ENCODE results near the gene GUCY1B1.
"Not testable (repeated sequence)": the region's sequence is repeated elsewhere in the genome, so short reads cannot be mapped to it uniquely, and the experiment has no call there.

GUCY1B1 gene

DNA sequence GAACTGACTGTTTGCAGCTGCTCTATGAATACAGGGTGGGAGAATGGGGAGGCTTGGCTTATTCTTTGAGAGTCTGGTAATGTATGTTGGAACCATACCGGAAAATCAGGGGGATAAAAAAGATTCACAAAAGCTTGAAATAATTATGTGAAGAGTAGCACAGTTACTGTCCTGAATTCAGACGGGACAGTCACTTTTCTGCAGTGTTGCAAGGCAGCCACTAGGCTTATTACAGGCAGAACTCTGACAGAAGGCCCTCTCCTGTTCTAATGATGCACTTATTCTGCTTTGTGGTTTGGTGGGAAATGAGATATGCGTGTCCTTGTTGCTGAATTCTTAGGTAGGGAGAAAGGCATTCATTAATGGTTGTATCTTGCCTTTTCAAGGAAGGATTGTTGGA lies 37.2 kb downstream of the GUCY1B1 start:
- no peak for DNase-seq

DNA sequence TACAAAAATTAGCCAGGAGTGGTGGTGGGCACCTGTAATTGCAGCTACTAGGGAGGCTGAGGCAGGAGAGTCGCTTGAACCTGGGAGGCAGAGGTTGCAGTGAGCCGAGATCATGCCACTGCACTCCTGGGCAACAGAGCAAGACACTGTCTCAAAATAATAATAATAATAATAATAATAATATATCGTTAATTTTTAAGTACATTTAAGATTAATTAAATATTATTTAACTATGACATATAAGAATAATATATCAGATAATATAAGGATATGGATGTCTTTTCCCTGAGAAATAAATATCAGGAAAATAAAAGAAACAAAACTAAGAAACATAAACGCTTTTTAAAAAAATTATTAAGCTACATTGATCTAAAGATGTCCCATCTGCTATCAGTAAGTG lies 38.8 kb downstream of the GUCY1B1 start:
- not testable (repeated sequence) for DNase-seq

DNA sequence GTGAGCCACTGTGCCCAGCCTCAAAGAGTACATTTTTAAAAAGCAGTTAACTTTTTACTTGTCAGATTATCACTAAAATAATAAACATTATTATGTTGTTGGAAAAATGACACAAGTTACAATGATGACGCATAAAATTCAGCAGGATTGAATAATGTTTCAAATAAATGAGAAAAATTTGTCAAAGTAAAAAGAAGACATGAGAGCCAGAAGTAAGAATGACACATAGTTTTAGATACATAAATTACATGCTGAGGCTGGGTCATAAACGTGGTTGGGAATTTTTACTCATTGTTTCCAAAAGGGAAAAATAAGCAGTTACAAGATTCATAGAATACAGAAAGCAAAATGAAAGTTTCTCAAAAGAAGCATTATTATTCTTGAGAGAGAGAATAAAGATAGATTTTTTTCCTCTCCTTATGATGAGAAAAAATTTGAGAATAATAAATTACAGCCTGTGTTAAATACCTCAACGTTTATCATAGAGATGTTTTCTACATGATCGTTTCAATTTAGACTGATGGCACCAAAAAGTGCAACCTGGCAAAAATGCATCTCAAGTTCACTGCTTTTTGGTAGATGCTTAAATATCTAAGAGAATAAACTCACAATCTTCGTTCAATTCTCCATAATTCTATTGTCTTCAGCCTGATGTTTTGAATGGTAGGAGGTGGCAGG lies 40.4 kb downstream of the GUCY1B1 start:
- no peak for DNase-seq

DNA sequence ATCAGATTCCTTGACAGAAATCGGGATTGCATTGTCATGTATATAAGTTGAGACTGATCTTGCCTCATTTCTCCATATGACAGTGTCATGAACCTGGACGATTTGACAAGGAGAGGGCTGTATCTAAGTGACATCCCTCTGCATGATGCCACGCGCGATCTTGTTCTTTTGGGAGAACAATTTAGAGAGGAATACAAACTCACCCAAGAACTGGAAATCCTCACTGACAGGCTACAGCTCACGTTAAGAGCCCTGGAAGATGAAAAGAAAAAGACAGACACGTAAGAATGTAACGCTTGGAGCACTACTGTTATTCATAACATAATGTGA lies 40.9 kb downstream of the GUCY1B1 start:
- no peak for DNase-seq

DNA sequence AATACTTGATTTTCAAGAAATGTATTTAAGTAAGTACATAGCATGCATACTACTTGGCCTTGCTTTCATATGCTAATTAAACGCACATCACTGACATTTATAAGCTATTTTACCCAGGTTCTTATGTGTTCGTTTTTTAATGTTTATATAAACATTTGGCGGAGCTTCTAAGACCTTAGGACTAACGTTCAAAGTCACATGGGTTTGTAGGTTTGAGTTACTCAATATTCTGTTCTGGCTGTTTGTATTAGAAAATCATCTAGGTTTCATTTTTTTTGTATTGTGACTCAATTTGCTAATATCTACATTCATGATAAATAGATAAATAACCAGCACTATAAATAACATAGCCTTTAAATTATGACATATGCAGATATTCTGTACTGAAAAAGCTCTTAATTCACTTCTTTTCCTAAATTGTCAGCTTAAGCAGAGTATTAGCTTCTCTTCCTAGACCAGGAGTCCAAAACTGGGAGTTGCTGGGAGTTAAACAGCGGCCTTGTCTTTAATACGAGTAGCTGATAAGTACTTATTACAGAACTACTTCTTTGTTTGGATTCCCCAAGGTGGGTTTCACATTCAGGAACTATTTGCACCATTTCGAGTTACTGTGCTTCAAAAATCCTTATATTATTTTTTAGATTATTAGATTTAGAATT lies 42.0 kb downstream of the GUCY1B1 start:
- no peak for DNase-seq

DNA sequence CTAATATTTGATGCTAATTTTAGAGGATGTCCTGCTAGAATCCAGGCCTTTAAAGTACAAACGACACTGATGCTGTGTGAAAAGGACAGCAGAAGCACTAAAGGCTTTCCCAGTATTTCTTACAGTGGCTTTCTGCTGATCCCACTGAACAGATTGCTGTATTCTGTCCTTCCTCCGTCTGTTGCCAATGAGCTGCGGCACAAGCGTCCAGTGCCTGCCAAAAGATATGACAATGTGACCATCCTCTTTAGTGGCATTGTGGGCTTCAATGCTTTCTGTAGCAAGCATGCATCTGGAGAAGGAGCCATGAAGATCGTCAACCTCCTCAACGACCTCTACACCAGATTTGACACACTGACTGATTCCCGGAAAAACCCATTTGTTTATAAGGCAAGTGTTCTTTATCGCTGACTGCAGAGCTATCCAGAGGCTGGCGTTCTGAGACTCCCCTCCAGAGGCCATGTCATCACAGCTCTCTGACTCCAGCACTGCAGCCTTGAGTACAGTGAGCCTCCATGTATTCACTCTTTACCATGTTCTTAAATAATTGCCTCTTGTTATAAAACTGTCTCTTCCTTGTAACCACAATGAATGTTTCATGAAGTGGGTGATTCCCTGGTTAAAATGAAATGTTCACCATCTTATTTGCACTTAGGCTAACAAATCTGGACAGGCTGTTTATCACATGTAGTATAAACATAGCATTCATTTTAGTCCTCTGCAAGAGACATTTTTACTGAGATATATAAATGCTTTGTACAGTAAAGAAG lies 43.6 kb downstream of the GUCY1B1 start:
- no peak for DNase-seq

DNA sequence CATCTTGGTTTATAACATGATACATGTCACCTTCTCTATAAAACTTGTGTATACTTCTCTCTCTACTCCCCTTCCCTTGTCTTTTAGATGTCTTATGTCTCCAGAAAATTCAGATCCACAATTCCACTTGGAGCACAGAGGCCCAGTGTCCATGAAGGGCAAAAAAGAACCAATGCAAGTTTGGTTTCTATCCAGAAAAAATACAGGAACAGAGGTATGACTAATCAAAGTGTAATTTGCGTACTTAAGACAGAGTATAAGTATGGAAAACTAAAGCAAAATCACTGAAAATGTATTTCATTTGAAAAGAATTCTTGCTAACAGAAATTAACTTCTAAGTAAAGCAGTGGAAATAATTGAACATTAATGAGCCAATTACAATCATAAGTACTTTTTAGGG lies 46.2 kb downstream of the GUCY1B1 start:
- no peak for DNase-seq

DNA sequence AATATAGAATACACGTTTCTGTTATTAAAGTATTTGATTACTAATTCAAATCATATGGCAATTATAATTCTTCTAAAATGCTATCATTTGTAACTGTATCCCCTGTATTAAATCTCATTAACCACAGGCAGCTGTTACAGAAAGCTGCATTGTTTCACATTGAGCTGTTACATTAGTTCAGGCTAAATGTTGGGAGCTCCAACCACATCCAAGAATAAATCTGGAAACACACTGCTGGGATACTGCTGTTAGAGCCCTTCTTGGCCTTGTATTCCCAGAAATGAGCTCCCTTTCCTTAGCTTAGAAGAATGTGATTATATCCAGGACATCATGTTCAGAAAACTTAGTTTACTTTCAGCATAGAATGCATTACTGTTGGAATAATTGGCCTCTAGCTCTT lies 48.2 kb downstream of the GUCY1B1 start:
- DNase-seq, result no peak

DNA sequence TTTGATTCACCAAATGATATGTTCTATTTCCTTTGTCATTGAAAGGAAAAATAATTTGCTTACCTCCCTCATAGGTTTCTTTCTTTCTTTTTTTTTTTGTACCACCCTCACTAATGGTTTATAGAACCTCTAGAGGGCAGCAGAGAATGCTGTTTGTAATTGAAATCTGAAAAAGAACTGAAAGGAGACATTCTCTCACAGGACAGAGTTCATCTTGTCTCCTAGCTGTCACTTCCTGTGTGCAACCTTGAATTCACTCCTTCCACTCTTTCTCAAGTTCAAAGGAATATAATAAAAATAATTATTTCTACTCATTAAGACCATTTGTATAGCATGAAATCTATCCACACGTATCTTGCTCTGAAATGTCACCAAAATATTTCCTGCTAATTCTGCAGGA lies 51.0 kb downstream of the GUCY1B1 start:
- DNase-seq, result peak; percentile 26

DNA sequence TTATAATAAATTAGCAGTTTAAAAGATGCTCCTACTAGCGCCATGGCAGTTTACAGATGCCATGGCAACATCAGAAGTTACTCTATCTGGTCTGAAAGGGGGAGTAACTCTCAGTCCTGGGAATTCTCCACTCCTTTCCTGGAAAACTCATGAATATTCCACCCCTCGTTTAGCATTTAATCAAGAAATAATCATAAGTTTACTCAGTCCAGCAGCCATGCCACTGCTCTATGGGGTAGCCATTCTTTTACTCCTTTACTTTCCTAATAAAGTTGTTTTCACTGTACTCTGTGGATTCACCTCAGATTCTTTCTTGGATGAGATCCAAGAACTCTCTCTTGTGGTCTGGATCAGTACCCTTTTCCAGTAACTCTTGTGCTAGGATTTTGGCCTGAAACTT lies 52.3 kb downstream of the GUCY1B1 start:
- DNase-seq, result no peak

DNA sequence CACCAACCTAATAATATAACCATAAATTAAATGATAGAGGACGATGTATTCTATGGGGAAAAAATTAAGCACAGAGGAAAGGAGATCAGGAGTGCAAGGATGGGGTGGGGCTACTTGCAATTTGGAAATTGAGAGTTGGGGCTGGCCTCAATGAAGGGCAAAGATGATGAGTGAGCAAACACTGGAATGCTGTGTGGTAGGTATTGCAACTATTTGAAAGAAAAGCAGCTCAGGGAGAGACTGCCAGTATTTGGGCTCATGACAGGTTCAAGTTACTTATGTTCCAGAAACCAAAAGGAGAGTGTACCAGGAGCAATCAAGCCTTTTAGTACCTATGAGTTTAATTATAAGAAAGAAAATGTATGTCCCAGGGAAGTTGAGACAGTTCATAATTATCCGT lies 59.8 kb downstream of the GUCY1B1 start:
- DNase-seq, result no peak

DNA sequence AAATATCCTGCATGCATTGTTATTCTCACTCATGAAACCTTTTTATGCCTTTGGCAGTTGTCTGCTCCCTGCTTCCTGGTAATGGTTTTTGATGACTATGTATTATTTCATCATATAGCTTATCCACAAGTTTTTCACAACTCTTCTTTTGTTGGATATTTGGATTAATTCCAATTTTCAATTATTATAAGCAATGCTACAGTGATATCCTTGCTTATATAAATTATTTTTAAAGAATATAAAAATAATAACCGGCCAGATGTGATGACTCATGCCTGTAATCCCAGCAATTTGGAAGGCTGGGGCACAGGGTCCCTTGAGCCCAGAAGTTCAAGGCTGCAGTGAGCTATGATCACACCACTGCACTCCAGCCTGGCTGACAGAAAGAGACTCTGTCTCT lies 60.2 kb downstream of the GUCY1B1 start:
- no peak for DNase-seq

DNA sequence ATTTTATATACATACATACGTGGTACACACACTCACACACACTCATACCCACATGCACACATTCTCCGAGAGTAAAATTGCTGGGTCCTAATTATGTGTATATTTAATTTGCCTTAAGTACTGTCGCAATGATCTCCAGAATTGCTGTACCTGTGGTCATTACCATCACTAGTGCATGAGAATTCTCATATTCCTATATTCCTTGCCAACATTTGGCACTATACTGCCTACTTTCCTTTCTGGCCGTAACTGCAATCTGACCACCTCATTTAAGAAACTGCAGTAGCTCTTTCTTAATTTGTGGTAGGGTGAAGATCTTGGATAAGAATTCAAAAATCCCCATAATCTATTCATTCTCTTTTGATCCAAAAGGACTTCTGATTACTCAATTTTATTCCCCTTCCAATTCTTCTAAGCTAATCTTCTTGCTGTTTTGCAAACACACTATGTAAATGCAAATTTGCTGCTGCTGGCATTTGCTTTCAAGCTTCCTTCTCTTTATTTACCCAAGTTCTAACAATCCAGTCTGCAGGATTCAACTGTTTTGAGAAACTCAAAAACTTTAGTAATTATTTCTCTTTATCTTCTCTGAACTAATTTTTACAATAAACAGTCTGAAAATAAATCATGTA lies 62.2 kb downstream of the GUCY1B1 start:
- no peak for DNase-seq

DNA sequence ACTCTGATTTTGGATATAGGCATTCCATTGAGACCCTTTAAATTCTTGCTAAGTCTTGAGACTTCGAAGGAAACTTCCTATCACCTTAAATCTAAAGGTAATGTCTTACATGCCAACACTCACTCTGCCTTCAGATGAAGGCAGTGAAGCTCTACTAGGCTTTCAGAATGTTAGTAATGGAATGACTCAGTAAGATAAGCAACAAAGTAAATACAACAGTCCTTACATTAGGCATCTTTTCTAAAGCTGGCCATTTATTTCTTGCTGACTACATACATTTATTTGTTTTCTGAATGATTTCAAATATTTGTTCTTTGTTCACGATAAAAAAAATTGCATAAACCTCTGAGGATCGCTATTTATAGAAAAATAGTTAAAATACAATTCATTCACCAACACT lies 63.8 kb downstream of the GUCY1B1 start:
- DNase-seq, result no peak

DNA sequence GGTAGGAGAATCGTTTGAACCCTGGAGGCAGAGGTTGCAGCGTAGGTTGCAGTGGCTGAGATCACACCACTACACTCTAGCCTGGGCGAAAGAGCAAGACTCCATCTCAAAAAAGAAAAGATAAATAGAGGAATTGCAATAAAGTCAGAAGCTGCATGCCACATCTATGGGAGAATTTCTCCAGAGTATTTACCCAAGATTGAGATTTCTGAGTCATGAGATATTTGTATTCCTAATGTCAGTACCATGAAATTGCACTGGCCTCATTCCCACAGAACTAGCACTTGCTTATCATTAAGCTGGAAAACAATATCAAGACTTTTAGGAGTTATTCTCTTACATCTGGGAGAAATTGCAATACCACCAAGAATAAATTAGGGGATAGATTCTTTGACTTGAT lies 69.8 kb downstream of the GUCY1B1 start:
- DNase-seq, result no peak

DNA sequence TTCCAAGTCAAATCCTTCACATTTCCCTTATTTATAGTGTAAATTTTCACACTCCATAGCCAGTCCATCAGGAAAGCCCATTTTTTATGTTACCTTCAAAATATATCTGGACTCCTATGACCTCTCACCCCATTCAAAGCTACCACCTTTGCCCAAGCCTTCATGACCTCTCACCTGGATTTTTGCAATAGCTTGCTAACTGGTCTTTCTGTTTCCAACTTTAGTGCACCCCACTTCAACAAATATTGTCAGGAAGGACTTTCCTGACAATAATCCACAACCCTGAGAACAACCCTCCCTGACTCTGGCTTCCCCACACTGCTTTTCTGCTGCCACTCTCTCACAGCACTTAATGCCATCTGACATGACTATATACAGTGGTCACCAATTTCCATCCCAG lies 73.8 kb downstream of the GUCY1B1 start:
- no peak for DNase-seq

DNA sequence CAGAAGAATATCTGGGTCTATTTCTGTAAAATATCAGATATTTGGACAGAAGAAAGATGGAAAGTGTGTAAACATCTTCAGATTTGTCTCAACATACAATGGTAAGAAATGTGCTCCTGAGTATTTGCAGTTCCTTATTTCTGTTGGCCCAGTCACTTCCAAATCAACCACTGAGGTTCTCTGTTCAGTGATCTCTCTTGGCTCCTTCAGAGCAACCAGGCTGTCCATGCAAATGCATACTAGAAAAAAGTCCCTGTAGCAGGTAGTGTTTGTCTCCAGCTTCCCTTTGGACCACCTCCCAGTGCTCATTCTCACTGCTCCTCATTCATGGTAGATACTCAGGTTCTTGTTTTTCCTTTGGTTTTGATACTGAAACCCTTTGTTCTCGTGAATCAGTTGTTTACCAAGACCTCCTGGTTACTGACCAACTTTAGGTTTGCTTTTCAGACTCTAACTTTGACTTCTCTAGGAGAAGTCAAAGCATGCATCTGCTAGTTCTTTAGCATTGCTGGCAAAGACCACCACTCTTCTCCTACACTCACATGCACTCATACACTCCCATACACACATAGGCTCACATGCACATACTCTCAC lies 78.5 kb downstream of the GUCY1B1 start:
- DNase-seq, result no peak

DNA sequence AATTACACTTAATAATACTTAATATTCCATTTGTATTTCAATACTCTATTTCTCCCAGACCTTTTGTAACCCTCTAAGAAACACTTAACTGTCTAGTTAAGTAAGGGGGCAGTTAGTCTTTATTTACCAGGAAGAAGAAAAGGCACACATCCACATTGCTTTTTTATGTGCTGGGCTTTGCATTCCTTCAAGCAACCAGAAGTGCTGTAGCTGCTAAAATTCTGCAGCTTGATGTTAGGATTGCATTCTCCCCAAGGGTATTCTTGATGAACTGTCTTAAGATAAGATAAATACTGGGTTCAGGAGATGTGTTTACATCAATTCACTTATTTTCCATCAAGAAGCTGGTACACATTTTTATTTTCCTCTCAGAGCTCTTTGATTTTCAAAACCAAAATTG lies 83.3 kb downstream of the GUCY1B1 start:
- no peak for DNase-seq

DNA sequence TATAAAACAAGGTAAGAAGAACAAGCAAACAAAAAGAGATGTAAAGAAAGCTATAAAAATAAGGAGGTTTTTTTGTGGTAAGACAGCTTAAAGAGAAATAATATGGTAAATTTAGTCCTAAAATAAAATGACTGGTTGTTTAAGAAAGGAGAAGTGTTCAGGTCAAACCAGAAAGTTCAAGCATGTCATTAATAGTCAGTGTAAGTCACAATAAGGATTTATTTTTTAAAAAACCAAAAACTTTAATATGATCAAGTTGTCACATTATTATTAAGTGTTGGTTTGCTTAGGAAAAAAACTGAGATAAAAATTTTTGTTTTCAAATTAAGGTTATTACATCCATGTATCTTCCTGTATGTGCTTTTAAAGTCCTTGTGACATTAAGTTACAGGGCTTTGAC lies 88.1 kb downstream of the GUCY1B1 start:
- DNase-seq, result no peak

DNA sequence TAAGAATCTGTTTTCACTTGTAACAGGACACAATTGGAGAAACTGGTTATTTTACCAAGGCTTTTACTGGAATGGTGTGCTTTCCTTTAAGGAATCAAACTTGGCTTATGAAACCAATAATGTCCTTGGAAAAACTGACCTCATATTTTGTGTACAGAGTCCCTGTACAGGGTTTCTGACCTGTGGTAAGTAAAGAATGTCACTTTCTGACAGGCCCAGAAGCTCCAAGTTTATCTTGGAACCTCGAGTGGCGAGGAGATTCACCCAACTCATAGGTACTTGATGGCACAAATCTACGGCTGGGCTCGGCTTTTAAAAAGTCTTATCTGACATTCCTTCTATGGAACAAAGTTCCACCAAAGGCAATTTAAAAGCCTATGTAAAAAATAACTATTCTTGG lies 90.2 kb downstream of the GUCY1B1 start:
- no peak for DNase-seq

DNA sequence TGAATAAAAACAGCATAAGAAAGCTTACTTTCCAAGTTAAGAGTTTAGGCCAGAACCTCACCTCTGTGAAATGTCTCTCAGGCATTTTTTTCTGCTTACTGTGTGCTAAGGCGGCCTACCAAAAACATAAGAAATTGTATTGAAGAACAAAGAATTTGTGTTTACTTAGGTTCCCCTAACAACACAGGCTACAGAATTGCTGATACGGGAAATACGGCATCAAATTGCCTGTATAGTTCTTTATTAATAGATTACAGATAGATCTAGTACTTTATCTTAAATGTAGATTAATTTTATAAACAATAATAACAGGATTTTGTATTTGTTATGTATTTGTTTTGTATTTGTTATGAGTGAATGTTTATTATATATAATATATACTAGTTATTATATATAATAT lies 94.4 kb downstream of the GUCY1B1 start:
- no peak for DNase-seq

DNA sequence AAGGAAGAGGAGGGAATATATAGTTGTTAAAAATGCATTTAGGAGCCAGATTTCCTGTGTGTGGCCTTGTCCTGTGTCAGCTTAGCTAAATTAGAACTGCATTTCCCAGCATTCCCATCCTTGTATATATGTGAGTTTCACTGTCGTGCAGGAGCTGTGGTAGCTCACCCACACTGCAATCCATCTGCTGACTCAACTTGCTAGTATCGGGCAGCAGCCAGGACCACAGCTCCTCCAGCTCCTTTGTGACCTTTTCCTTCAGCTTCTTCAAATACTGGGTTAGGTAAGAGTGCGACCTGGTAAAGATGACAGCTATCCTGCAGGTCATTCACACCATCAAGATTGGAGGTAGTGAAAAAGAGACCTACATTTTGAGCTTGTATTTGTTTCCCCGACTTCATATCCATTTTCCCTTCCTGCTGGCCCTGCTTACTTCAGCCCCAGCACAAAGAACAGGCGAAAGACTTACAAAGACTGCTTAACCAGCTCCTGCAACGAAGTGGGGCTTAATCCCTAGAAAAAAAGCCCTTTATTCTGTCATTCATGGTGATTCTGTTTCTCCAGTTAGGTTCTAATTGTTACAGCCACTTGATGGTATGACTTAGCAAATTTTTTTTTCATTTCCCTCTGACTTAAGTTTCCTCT lies 95.9 kb downstream of the GUCY1B1 start:
- no peak for DNase-seq

DNA sequence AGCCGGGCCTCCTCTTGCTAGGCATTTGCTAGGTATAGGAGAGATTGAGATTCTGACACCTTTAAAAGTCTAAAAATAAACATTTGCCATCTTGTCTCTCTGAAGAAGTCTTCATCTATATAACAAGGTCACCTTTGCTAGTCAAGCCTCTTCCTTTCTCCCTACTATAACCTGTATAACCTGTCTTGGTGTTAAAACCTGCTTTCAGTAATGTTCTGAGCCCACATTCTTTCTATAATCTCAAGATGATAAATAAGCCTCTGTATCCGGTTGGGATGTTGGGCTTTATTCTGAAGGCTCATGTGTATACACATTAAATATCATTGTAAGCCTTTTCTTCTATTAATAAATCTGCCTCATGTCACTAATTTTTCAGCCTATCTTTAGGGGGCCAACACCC lies 97.1 kb downstream of the GUCY1B1 start:
- DNase-seq, result no peak
